ENCODE measurements around the gene POLR1A.

- TF ChIP-seq CTCF (IDR thresholded peaks at IDR 0.05) (no peak), POLR2AphosphoS5 (IDR thresholded peaks at IDR 0.05; ENCODE audit: low read depth, low read length) (no peak), SIN3A (IDR thresholded peaks at IDR 0.05; ENCODE audit: borderline replicate concordance, insufficient read depth, low read depth, low read length) (no peak), REST (IDR thresholded peaks at IDR 0.05; ENCODE audit: insufficient read depth in 1 of 2, low read depth in 2 of 2, low read length in 1 of 2) (no peak), TCF7L2 (IDR thresholded peaks at IDR 0.05; ENCODE audit: low read depth, low read length) (no peak)
Measured at GRCh38 chr2:86048888-86049287, 56.8 kb downstream of the POLR1A start.

Measured in Panc1 (cell line).